ENCODE results near the gene NCBP2.

The NCBP2 gene

GRCh38 chr3:196938576-196938975, 3.8 kb downstream of the NCBP2 start:
- no peak for DNase-seq

DNA sequence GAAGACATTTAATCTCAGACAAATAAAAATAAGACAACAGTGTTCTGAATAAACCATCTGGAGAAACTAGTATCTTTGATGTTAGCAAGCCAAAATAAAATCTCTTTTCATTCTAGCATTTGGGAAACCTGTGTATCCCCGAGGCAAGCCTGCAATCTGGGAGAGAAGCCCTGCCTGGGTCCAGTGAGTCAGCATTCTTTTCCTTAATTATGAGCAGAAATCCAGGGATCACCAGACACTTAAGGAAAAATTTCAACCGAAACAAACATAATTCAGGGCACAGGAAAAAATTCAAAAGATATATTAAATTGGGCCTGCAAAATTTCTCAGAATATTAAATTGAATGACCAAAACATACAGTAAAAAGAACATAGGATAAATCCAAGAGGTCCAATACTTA, 4.2 kb downstream of the NCBP2 start:
- no peak for DNase-seq

DNA sequence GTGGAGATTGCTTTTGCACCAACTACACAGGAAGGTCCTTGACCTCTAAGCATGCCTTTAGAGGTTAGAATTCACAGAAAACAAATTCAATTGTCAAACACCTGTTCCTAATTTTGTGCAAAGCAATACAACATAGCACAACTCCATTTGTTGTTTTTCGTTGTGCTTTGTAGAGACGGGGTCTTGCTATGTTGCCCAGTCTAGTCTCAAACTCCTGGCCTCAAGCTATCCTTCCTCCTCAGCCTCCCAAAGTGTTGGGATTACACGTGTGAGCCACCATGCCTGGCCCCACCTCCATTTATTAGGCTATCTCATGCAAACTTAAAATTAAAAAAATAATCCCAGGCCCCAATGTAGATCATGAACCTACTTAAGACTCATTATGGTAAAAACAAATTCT, 6.0 kb downstream of the NCBP2 start:
- no peak for DNase-seq

GRCh38 chr3:196932600-196932999, 9.7 kb downstream of the NCBP2 start:
- DNase-seq = no peak

- no peak for DNase-seq
These were observed 10.3 kb downstream of the NCBP2 start for GRCh38 chr3:196931828-196932587.

DNA sequence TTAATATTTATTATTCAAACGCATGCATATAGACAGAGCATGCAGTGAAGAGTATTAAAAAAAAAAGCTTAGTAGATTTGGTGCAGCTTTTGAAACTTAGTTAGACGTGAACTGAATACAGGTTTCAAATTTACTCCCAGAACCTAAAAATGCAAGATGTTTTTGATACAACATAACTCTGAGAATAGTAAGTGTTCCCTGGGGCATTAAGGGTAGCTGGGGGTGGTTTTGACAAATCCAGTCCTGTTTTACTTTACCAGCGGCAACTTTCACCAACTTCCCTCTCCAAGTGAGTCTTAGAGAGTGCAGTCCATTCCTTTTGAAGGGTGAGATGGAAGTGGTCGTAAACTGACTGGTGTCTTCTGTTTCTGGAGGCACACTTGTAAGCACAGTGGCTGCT, 11.2 kb downstream of the NCBP2 start:
- DNase-seq = no peak

DNA sequence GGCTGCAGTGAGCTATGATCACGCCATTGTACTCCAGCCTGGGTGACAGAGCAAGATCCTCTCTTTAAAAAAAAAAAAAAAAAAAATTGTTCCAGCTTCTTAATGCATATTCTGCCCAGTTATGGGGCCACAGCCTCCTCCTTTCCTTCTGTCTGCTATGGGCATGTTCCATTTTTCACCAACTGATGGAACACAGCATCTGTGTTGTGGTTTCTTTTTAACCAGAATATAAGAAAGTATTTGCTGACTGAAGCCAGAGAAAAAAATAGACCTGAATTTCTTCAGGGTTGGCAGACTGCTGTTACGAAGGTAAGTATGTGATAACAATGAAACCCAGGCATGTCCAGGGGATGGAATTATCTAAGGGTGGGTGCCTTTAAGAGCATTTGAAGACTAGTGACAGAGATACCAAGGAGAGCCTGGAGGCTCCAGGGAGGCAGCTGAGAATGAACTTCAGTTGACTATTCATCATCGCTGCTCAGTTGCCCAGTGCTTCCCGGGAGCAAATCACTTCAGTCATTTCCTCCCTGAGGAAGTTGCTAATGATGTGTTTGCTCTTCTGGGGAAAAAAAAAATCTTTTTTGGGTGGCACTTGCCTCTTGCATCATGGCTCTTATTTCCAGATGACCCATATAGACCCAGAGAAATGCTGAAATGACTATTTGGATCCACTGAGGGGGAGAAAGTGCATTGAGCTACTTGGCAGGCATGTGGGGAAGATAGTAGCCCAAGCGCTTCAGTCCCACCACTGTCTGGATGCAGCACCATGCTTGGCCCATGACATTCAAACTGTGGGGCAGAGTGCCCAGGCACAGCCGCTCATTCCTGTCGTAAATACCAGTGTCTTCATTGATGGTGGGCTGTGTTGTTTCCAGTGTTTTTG, 14.5 kb downstream of the NCBP2 start:
- no peak for DNase-seq

- no peak for DNase-seq
These were observed 21.6 kb downstream of the NCBP2 start for GRCh38 chr3:196920733-196921132.

DNA sequence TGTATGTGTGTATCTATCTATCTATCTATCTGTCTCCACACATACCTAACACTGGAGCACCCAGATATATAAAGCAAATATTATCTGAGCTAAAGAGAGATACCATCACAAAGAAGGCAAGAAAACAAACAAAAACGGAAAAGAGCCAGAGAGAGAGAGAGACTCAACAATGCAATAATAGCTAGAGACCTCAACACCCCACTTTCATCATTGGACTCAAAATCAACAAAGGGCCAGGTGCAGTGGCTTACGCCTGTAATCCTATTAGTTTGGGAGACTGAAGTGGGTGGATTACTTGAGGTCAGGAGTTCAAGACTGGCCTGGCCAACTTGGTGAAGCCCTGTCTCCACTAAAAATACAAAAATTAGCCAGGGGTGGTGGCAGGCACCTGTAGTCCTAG, 23.4 kb downstream of the NCBP2 start:
- no peak for DNase-seq

DNA sequence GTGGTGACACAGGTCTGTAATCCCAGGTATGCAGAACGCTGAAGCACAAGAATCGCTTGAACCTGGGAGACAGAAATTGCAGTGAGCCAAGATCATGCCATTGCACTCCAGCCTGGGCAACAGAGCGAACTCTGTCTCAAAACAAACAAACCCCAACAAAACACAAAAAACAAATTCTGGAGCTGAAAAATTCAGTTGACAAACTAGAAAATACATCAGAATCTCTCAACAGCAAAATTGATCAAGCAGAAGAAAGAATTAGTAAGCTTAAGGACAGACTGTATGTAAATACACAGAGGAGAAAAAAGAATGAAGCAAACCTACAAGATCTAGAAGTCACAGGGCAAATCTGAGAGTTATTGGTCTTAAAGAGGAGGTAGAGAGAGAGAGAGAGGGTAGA, 25.3 kb downstream of the NCBP2 start:
- DNase-seq = no peak

- no peak for DNase-seq
These were observed 26.1 kb downstream of the NCBP2 start for GRCh38 chr3:196916221-196916620.

DNA sequence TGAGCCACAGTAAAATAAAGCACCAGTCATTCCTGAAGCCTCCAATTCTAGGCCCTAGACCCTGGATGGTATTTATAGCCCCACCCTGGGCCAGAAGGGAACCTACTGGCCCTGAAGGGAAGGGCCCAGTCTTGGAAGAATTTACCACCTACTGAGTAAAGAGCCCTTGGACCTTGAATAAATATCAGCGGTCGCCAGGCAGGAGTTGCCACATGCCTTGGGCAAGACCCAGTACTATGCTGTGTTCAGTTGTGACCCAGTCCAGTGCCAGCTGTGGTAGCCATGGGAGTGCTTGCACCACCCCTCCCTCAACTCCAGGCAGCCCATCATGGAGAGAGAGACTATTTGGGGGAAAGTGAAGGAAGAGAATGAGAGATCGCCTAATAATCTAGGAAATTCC, 27.0 kb downstream of the NCBP2 start:
- no peak for DNase-seq

DNA sequence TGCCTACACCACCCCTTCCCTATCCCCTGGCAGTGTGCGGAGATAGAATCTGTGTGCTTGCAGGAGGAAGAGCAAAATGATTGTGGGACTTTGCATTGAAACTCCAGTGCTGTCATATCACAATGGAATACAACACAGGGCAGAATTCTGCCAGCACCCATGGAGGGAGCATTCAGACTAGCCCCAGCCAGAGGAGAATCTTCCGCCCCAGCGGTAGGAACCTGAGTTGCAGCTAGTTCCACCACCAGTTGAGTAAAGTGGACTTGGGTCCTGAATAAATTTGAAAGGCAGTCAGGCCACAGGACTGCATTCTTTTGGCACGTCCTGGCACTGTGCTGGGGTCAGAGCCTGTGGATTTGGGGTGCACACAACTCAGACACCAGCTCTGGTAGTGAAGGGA, 27.5 kb downstream of the NCBP2 start:
- DNase-seq = no peak

GRCh38 chr3:196903740-196904139, 38.6 kb downstream of the NCBP2 start:
- DNase-seq = no peak

- no peak for DNase-seq
These were observed 40.0 kb downstream of the NCBP2 start for GRCh38 chr3:196902296-196902695.

DNA sequence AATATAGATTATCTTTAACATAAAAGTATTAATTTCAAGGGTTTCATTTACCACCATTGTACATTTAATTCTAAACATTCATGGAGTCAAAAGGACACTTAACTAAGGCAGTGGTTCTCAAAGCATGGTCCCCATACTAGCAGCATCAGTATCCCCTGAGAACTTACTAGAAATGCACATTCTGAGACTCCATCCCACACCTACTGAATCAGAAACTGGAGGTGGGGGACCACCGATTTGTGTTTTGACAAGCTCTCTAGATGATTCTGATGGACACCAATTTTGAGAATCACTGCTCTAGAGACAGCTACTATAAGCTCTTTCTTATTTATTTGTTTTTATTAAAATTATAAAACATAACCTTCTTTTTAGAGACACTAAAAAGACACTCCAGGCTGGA, 40.6 kb downstream of the NCBP2 start:
- no peak for DNase-seq

GRCh38 chr3:196896229-196896628, 46.1 kb downstream of the NCBP2 start:
- DNase-seq = no peak

GRCh38 chr3:196894557-196895295, 47.6 kb downstream of the NCBP2 start:
- no peak for DNase-seq

- no peak for DNase-seq
These were observed 52.3 kb downstream of the NCBP2 start for GRCh38 chr3:196889844-196890708.

GRCh38 chr3:196886144-196886543, 56.2 kb downstream of the NCBP2 start:
- no peak for DNase-seq

Measured in effector CD4-positive, alpha-beta T cell (primary cell).